NCI-H1930 (cell line): ENCODE data around the gene ATP8A2.
"Not testable (repeated sequence)": the region's sequence is repeated elsewhere in the genome, so short reads cannot be mapped to it uniquely, and the experiment has no call there.

Source experiments
- DNase-seq, 2 experiments: peaks; one replicate each; lab custom pipeline; 2025; lab: John Stamatoyannopoulos, UW

ATP8A2 gene

DNA sequence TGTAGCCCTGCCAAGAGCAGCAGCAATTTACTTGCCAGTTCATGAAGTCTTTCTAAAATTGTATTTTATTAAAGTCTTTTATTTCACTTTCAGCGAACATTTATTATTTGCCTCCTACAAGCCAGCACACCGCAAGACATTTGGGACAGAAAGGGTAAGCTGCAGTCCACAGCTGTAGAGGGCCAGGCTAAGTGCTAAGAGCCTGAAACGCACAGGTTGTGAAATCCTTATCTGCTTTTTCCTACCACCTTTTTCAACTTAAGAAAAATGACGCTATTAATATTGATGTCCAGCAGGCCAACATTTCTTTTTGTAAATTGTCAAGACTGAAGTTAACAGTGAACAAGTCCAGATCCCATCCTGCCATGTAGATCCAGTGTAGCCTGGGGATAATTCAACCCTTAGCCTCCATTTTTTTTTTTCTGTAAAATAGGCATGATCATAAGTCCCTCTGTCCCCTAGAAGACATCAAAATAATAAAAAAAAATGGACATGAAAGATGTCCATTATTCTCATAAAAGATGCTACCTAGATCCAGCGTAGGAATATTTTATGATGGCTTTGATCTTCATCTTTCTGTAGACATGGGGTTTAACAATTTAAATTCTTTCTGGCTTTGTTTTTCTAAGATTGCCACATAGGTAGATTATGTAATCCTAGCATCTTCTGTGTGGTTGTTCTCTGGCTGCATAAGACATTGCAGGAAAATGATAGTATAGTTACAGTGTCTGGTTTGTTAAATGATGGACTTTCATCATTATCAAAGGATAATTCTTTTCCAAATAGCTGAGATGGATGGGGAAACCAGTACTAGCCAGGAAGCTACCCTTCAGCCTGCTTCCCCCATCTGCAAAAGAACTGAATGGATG lies 551.7 kb downstream of the ATP8A2 start:
- DNase-seq, result no peak

GRCh38 chr13:25927363-25927762 lies 555.6 kb downstream of the ATP8A2 start:
- DNase-seq, result no peak

DNA sequence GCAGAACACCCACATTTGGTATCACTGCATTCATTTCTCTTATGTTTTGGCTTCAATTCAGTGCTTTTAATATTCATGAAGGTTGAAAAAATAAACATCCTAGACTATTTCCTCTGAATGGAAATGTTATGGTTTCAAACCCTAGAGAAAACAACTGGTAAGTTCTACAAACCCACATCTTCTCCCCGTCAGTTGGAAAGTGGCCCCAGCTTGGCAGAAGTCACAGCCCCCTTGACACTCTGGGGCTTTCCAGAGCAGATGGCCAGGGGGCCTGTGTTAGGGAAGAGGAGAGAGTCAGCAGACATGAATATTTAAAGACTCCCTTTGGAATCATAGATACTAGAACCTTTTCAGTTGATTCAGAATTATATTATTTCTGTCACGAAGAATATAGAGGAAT lies 556.2 kb downstream of the ATP8A2 start:
- DNase-seq, result no peak

DNA sequence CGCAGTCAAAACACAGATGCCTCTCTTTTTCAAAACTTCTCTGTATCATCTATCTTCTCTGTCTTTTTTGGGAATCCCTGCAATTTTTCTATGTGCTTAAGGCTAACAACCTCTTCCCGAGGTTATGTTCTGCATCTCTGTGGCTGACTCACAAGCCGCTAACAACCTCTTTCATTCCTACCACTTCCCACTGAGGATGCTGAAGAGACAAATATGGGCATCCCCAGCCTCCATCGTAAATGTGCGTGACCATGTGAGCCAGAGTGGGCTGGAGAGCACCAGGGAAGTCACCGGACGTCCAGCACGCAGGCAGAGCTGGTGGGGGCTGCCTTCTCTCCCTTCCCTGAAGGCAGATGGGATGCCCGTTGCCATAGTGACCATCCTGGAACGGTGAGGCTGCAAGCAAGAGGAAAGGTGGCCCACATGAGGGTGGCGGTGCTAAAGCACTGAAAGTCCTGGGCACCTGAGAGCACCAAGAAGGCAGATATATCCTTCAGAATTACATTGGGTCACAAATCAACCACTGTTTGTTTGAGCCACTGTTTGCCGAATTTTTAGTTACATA lies 557.2 kb downstream of the ATP8A2 start:
- DNase-seq, result no peak

- DNase-seq, result no peak
These were observed 558.0 kb downstream of the ATP8A2 start for GRCh38 chr13:25929816-25930215.

GRCh38 chr13:25930653-25931052 lies 558.9 kb downstream of the ATP8A2 start:
- DNase-seq, result no peak

GRCh38 chr13:25932365-25932764 lies 560.6 kb downstream of the ATP8A2 start:
- no peak for DNase-seq

GRCh38 chr13:25933520-25933919 lies 561.7 kb downstream of the ATP8A2 start:
- DNase-seq, result no peak

- DNase-seq, result no peak
These were observed 562.4 kb downstream of the ATP8A2 start for GRCh38 chr13:25934127-25934526.

- DNase-seq, result no peak
These were observed 568.4 kb downstream of the ATP8A2 start for GRCh38 chr13:25939961-25940687.

DNA sequence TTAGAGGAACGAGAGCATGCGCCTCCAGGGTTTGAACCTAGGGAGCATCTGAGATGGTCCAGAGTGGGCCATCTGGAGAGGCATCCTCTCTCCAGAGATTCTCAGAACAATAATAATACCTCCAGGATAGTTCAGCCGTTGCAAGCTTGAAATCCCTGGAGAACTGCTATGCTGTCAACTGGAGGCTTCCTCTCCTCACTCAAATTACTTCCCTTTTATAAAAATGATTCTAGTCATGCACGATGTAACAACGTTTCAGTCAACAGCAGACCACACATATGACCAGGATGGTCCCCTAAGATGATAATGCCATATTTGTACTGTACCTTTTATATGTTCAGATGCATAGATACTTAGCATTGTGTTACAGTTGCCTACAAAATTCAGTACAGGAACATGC lies 571.3 kb downstream of the ATP8A2 start:
- no peak for DNase-seq

- no peak for DNase-seq
These were observed 571.9 kb downstream of the ATP8A2 start for GRCh38 chr13:25943658-25944057.

- DNase-seq, result no peak
These were observed 573.8 kb downstream of the ATP8A2 start for GRCh38 chr13:25945596-25945995.

GRCh38 chr13:25946321-25946720 lies 574.5 kb downstream of the ATP8A2 start:
- DNase-seq, result no peak

DNA sequence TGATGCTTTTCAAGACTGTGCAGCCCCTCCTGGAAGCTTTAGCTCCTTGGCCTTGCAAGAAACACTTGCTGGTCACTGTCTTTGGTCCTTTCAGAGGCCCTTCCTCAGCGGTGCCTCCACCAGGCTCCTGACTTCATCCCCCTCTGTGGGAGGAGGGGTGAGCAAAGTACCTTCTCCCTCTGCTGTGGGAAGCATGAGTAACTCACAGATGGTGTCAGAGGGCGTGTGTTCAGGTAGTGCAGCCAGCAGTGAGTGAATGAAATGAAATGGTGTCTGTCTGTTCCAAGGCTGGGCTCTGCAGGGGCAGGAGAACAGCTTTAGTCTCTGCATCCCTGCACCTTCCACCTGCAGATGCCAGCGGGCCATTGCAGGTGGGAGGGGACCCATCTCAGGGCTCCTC lies 577.1 kb downstream of the ATP8A2 start:
- DNase-seq, result no peak

GRCh38 chr13:25951831-25952230 lies 580.1 kb downstream of the ATP8A2 start:
- no peak for DNase-seq

DNA sequence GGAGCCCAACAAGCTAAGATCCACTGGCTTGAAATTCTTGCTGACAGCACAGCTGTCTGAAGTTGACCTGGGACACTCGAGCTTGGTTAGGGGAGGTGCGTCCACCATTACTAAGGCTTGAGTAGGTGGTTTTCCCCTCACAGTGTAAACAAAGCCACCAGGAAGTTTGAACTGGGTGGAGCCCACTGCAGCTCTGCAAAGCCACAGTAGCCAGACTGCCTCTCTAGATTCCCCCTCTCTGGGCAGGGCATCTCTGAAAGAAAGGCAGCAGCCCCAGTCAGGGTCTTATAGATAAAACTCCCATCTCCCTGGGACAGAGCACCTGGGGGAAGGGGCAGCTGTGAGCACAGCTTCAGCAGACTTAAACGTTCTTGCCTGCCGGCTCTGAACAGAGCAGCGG lies 582.3 kb downstream of the ATP8A2 start:
- DNase-seq, result not testable (repeated sequence)

DNA sequence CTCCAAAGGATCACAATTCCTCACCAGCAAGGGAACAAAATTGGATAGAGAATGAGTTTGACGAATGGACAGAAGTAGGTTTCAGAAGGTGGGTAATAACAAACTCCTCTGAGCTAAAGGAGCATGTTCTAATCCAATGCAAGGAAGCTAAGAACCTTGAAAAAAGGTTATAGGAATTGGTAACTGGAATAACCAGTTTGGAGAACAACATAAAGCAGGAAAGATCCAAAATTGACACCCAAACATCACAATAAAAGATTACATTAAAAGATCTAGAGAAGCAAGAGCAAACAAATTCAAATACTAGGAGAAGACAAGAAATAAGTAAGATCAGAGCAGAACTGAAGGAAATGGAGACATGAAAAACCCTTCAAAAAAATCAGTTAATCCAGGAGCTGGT lies 583.2 kb downstream of the ATP8A2 start:
- not testable (repeated sequence) for DNase-seq

DNA sequence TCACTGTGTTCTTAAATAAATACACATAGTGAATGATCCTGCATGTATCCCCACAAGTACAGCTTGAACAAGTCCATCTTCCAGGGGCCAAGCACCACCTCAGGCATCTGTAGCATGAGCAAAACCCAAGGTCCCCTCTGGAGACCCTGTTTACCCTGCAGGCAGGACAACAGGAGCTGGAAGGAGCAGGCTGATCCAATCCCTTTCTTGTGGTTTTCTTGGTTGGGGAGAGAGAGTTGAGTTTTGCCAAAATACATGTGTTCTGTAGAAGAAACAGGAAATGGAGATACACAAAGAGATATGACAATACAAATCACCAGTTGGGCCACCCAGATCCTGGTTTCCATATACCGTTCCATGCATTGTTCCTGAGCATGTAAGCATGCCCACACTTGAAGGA lies 587.2 kb downstream of the ATP8A2 start:
- DNase-seq, result no peak

GRCh38 chr13:25961294-25961693 lies 589.5 kb downstream of the ATP8A2 start:
- no peak for DNase-seq

GRCh38 chr13:25963674-25964073 lies 591.9 kb downstream of the ATP8A2 start:
- DNase-seq, result peak in 1 of 2 experiments; percentile 58

GRCh38 chr13:25965596-25965995 lies 593.8 kb downstream of the ATP8A2 start:
- DNase-seq, result no peak

DNA sequence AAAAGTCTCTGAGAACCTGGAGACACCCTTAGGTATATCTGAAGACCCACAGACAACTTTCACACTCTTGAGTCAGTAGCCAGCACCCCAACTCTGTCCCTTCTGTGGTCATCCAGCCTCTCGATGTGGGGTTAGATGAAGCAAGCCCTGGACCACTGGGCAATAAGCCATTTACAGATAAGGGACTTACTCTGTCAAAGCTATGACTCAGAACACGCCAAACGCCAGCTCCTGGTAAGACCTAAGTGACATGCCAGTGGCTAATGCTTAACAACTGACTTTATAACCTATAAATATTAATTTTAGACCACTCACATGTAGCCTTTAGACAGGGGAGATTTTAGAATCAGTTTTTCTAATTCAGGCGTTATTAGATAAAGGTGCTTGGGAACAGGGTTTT lies 594.3 kb downstream of the ATP8A2 start:
- no peak for DNase-seq
